Right lobe of liver (tissue), 4 donors: ENCODE data around the gene APCDD1.

Experiments used
- POLR2A ChIP-seq: fragments of 450-650 bp; IDR thresholded peaks from one replicate; pipeline ENCODE4 v1.6.1; 2017; ENCODE audit warnings: antibody characterized with exemption, mild to moderate bottlenecking
- TF ChIP-seq, protein P1 (sequence below), 4 donors: fragments of 200-600 bp in 3 of 4; fragments of 450-650 bp in 1 of 4; IDR thresholded peaks; one replicate each; pipeline versions ENCODE4 v1.5.1 to v1.8.0; 2016 to 2022; ENCODE audit warnings: antibody characterized with exemption in 4 of 4, mild to moderate bottlenecking in 2 of 4
- donor health status: DM: no; HTN: no; CAD: no.
- donor health status: DM: no; HTN: no; CAD: no.
- donor health status: DM: no; HTN: yes; CAD: no.

- TF ChIP-seq, protein P1, sequence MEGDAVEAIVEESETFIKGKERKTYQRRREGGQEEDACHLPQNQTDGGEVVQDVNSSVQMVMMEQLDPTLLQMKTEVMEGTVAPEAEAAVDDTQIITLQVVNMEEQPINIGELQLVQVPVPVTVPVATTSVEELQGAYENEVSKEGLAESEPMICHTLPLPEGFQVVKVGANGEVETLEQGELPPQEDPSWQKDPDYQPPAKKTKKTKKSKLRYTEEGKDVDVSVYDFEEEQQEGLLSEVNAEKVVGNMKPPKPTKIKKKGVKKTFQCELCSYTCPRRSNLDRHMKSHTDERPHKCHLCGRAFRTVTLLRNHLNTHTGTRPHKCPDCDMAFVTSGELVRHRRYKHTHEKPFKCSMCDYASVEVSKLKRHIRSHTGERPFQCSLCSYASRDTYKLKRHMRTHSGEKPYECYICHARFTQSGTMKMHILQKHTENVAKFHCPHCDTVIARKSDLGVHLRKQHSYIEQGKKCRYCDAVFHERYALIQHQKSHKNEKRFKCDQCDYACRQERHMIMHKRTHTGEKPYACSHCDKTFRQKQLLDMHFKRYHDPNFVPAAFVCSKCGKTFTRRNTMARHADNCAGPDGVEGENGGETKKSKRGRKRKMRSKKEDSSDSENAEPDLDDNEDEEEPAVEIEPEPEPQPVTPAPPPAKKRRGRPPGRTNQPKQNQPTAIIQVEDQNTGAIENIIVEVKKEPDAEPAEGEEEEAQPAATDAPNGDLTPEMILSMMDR (IDR thresholded peaks at IDR 0.05): no peak
- TF ChIP-seq POLR2A: no peak
Measured at GRCh38 chr18:10511236-10511635, 56.8 kb downstream of the APCDD1 start.
